SIG-M5 (cell line): ENCODE data around the gene CA10.

ENCODE experiments used
- DNase-seq: peaks from one replicate; lab custom pipeline; 2025; lab: John Stamatoyannopoulos, UW

Gene CA10

GRCh38 chr17:51947160-51947735, 211.3 kb downstream of the CA10 start:
- no peak for DNase-seq

- DNase-seq, result no peak
These were observed 212.2 kb downstream of the CA10 start for GRCh38 chr17:51946311-51946710.

- DNase-seq, result no peak
These were observed 217.2 kb downstream of the CA10 start for GRCh38 chr17:51941272-51941671.

GRCh38 chr17:51937264-51937663, 221.2 kb downstream of the CA10 start:
- no peak for DNase-seq

- no peak for DNase-seq
These were observed 223.0 kb downstream of the CA10 start for GRCh38 chr17:51935477-51935876.

GRCh38 chr17:51933647-51934046, 224.9 kb downstream of the CA10 start:
- DNase-seq, result no peak

GRCh38 chr17:51926448-51926847, 232.1 kb downstream of the CA10 start:
- no peak for DNase-seq

- DNase-seq, result no peak
These were observed 237.0 kb downstream of the CA10 start for GRCh38 chr17:51921500-51921899.

GRCh38 chr17:51914577-51914976, 243.9 kb downstream of the CA10 start:
- DNase-seq, result no peak

- DNase-seq, result no peak
These were observed 244.9 kb downstream of the CA10 start for GRCh38 chr17:51913491-51914205.

- no peak for DNase-seq
These were observed 245.6 kb downstream of the CA10 start for GRCh38 chr17:51912939-51913338.

GRCh38 chr17:51911237-51911636, 247.3 kb downstream of the CA10 start:
- no peak for DNase-seq

GRCh38 chr17:51909971-51910370, 248.5 kb downstream of the CA10 start:
- no peak for DNase-seq

GRCh38 chr17:51908841-51909537, 249.5 kb downstream of the CA10 start:
- no peak for DNase-seq

GRCh38 chr17:51907041-51907440, 251.5 kb downstream of the CA10 start:
- no peak for DNase-seq

GRCh38 chr17:51904379-51904778, 254.1 kb downstream of the CA10 start:
- DNase-seq, result no peak

GRCh38 chr17:51901242-51901641, 257.3 kb downstream of the CA10 start:
- DNase-seq, result no peak

- DNase-seq, result no peak
These were observed 266.6 kb downstream of the CA10 start for GRCh38 chr17:51891936-51892335.

- DNase-seq, result no peak
These were observed 267.8 kb downstream of the CA10 start for GRCh38 chr17:51890710-51891109.

GRCh38 chr17:51888816-51889215, 269.7 kb downstream of the CA10 start:
- no peak for DNase-seq

- DNase-seq, result no peak
These were observed 281.5 kb downstream of the CA10 start for GRCh38 chr17:51876986-51877385.

GRCh38 chr17:51873302-51873701, 285.2 kb downstream of the CA10 start:
- DNase-seq, result no peak

- DNase-seq, result no peak
These were observed 289.1 kb downstream of the CA10 start for GRCh38 chr17:51869387-51869786.
